GM04503 (cell line): ENCODE data around the gene ADD2.
"Not testable (repeated sequence)": the region's sequence is repeated elsewhere in the genome, so short reads cannot be mapped to it uniquely, and the experiment has no call there.

Experiments
- DNase-seq: peaks from one replicate; pipeline ENCODE4 v3.0.0-alpha.2; 2012; ENCODE audit warnings: low read depth

The ADD2 gene

DNA sequence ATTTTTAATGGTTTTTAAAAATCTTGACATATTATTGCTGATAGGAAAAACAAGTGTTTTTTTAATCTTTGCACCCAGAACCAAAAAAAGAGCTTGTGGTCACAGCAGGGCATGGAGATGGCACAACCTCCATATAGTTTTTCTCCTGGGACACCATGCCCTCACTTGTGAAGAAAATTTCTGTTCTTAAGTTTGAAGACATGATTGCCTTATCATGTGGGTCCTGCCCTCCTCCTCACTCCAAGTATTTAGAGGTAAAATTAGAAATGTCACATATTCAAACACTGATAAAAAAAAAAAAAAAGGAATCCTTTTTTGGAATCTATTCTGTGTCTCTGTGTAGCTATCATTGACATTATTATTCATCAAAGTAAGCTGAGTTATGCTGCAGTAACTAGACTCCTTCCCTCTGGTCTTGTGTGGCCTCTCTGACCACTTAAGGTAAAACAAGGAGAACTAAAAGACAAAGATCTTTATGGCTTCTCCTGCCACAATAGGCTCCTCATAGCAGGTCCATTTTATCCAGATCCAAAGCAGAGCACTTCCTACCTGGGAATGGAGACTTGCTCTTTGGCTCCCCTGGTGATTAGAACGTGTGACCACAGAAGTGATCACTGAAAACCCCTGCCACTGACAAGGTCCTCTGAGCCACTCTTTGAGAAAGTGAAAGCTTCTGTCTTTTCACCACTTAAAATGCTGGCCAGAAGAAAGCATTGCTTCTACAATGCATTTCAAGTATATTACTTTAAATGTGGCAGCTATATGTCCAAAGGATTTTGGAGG, 19.8 kb downstream of the ADD2 start:
- no peak for DNase-seq

DNA sequence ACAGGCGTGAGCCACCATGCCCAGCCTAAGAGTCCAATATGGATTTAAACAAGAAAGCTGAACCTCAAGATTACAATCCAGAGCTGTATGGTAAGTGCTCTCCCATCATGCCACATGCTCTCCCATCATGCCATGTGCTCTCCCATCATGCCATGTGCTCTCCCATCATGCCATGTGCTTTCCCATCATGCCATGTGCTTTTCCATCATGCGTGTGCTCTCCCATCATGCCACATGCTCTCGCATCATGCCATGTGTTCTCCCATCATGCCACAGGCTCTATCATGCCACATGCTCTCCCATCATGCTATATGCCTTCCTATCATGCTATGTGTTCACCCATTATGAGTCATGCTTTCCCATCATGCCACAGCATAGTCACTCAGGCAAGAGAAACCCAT, 20.7 kb downstream of the ADD2 start:
- DNase-seq: no peak

DNA sequence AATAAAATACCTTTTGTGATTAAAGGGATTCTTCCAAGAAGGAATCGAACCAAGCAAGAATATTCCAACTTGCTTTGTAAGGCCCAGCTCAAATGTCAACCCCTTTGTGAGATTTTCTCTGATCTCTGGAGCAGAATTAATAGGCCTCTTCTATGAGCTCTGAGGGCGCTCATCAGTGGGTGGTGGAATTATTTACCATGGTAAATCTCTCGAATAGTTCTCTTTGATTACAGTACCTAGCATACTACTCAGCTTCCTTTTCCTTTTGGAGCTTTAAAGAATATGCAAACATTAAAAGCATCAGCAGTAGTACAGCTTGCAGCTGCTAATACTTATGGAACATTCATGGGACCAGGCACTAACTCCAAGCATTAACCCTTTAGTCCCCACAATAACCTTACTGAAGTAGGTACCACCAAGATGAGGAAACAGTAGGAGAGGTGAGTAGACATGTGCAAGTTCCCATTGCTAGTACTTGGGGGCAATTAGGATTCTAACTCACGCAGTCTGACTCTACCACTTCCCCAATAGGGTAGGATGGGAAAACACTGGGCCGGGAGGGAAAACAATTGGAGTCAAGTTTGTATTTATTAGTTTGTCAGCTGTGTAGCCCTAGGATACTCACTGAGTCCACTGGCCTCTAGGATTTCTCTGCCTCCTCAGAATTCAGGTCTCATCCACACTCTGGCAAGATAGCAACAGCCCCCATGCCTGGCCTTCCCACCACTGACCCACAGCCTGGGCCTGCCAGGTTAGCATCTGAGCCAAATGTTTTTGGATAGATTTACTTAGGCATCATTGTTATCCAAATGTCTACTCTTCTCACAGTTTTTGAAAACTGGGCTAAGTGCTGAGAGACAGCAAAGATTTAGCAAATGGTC, 21.7 kb downstream of the ADD2 start:
- no peak for DNase-seq

DNA sequence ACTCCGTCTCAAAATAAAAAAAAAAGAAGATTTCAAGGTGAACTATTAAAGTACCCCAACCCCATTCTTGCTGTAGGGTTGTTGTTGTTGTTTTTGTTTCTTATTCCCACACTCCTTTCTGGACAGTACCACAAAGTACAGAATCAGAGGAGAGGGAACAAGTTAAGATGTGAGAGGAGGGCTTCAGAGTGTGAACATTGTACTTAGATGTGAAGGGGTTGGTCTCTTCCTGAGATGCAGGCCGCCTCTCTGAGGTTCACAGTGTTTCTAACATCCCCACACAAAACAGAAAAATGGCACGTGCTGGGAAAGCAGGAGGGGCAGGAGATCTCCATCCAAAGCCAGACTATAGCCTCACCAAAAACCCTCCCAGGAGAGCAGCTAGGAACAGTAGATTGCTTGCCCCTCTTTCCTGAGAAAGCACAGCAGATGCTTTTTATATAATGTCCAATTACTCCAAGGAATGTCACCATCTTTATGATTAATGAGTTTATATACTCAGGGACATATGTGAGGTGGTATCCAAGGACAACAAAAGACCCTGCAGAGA, 22.6 kb downstream of the ADD2 start:
- DNase-seq: no peak

DNA sequence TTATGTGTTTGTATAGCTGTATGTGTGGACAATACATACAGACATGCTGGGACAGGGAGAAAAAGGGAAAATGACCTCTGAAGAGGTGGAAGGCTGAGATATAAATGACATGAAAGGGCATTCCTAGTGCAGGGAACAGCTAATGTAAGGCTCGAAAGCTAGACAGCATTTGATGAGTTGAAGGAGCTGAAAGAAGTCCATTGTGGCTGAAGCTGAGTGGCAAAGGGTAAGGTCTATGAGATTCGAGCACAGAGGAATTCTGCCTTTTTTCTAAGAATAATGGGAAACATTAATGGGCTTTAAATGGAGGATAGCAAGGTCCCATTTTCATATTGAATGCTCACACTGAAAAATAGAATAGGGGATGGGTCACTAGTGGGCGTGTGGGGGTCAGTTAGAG, 23.6 kb downstream of the ADD2 start:
- DNase-seq: no peak

DNA sequence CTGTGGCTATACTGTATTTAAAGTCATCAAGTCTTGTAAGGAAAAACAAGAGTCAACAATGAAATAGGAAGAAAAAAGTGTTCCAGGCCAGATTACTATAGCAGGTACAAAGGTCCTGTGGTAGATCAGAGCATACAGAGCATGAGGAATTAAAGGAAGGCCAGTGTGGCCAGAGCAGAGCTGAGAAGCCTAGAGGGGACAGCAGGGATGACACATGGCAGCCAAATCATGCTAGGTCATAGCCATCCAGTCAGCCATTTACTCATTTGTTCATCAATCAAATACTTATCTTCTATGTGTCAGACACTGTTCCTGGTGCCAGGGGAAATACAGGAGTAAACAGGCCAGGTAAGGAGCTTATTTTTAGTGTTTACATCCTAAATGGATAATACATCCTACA, 24.3 kb downstream of the ADD2 start:
- DNase-seq: no peak

DNA sequence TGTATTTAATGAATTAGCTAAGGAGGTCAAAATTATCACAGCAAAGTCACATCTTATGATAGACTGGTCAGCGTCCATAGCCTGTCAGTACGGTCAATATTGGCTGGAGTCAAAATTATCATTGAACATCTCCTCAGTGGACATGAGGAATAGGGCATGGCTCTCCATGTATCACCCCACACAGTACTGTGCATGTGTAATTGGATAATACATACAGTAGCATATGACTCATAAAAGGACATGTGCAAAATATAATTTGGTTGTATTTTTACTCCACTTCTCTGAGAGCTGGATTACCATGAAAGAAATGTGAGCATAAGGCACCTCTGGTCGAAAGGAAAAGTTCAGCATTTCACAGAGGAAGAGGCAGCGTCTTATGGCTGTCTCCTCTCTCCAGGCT, 24.9 kb downstream of the ADD2 start:
- no peak for DNase-seq

DNA sequence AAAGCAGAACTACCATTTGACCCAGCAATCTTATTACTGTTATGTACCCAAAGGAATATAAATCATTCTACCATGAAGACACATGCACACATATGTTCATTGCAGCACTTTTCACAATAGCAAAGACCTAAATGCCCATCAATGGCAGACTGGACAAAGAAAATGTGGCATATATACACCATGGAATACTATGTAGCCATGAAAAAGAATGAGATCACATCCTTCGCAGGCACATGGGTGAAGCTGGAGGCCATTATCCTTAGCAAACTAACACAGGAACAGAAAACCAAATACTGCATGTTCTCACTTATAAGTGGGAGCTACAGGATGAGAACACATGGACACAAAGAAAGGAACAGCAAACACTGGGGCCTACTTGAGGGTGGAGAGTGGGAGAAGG, 28.5 kb downstream of the ADD2 start:
- DNase-seq: not testable (repeated sequence)

DNA sequence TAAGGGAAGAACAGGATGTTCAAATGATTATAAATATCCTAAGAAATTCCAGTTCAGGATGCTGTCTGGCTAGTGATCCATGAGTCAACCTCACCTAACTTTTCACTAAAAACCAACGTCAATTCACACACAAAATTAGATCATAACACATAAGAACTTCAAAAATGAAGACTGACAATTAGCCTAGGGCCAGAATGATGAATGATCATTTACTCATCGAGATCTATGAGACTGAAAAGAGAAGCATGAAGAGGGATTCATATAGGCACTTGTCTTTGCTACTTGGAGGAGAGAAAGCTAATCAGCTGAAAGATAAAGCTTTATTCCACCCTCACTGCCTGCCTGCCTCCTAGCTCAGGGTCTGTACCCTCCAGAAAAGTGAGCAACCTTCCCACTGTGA, 29.8 kb downstream of the ADD2 start:
- no peak for DNase-seq

DNA sequence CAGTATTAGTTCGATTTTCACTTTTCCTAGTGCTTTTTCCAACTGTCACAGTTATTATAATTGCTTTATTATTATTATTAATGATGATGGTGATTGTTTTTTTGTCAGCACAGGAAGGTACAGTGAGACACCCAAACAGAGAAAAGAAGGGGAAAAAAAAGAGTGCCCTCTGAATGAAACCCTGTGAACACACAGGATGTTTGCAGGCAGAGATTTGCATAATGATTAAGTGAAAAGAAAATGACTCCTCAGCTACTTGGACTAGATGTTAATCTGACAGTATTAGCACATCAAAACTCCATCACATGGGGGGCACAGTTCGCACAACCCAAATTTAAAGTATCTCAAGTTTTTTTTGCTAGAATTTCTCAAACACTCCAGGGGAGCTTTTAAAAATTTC, 32.9 kb downstream of the ADD2 start:
- DNase-seq: no peak

DNA sequence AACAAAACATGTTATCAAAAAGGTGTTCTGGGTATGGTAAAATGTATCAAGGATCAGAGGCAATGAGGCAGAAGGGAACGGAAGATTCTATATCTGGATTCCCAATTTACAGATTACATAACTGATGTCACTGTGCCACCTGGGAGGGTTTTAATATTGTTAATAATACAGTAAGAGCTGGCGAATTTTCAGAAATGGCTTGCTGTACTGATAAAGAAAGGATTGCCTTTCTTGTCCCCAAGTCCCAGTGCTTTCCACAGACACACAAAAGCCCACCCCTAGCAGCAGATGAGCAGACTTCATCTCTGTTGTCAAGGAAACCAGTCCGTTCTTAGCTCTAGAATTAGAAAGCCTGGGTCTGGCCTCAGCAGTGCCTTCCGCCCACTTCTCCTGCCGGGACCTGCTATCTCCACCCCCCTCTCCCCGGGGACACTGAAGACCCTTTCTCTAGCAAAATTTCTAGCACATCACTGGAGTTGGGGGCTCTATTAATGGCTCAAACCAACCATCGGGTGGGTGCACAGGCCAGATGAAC, 34.3 kb downstream of the ADD2 start:
- DNase-seq: no peak

DNA sequence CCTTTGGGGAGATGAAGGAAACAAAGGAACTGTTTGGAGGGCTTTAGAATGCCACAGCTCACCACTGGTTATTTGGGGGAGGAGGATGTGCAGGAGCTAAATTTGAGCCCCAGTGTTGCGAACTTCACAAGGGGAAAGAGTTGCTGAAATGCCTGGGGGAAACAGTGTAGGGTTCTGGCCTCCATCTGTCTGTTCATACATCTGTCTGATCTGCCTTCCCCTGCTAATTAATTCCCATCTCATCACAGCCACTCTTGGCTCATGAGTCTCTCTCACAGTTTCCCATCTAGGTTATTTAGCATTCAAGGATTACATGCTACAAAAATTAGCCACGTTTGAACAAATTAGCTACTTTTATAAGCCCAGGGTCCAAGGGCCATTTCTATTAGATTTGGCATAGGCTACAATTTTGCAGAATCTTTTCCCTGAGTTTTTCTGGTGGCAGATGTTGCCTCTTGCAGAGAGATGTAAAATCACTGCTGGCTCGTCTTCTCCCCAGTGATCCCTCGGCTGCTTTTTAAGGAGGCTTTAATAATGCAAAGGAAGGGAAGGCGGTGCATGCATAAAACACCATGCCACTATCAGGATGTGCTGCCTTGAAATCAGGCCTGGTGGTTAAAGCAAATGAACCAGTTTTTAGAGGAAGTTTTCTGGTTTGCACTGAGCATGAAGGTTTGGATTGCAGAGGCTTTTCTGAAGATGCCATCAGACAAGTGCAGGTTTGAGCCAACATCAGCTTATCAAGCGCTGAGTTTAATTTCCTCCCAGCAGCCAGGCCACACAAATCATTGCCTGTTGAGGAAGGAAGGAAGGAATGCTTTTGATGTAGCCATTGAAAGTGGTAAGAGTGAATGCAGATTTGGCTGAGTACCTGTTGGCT, 35.0 kb downstream of the ADD2 start:
- no peak for DNase-seq

DNA sequence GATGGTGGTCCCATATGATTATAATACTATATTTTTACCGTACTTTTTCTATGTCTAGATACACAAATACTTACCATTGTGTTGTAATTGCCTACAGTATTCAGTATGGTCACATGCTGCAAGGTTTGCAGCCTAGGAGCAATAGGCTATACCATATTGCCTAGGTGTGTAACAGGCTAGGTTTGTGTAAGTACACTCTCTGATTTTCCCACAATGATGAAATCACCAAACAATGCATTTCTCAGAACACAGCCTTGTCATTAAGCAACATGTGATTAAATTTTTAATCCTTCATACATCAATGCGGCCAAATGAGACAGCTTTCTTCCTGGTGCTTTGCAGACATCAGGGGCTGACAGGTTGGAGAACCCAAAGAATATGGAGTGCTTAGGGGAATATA, 37.3 kb downstream of the ADD2 start:
- no peak for DNase-seq

DNA sequence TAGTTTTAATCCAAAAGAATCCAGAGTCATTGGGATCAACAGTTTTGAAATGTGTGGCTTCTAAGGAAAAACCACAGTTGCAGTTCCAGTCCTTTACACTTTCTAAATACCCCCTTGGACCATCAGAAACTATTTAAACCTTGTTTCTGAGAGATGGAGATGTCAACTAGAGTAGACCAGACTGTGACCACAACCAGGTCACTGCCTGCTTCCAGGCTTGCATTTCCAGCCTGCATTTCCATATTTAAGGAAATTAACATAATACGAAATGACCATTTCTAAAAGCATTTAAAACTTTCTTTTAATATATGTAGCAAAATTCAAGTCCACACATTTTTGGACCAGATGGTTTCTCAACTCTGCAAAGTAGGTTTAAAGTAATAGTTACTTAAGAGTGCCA, 38.4 kb downstream of the ADD2 start:
- no peak for DNase-seq

DNA sequence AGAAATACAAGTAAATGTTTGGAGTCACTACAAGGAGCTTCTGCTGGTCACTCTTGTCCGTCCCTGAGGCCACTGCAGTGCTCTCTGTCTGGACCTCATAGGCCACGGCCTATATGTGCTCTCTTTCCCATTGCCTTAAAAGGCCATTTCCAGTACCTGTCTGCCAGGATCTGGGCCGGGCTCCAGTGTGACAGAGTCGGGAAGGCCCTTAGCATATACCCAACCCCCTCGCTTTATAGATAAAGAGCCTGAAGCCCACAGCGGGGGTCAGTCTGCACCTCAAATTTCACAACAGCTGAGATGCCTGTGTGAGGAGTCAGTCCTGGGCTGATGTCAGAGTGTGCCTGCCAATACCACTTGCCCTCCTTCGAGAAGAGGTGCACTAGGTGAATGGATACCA, 39.9 kb downstream of the ADD2 start:
- DNase-seq: no peak

DNA sequence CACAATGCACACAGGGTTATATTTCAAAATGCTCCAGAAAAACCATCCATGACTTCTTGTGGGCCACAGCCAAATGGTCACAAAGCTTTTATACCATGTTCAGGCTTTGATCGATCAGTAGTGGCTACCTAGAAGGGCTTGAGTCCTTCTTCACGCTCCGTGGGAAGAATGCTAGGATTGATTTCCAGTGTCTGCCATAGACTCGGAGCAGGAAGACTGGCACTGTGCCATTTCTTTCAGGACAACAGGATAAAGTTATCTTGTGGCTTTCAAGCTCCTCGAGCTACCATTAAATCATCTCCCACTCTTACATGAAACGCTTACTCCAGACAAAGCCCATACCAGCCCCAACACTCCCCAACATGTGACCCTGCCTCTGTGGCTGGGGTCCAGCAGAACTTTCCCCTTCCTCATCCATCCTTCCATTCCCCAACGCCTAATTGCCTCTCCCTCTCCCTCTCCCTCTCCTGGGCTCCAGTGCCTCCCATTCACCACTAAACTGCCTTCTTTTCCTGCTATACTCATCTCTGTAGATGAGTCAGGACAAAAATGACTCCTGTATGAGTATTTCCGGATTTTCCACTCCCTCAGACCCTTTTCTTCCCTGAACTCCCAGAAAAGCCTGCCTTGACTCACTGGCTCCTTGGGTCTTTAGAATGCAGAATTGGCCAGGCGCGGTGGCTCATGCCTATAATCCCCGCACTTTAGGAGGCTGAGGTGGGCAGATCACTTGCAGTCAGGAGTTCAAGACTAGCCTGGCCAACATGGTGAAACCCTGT, 40.9 kb downstream of the ADD2 start:
- DNase-seq: no peak

DNA sequence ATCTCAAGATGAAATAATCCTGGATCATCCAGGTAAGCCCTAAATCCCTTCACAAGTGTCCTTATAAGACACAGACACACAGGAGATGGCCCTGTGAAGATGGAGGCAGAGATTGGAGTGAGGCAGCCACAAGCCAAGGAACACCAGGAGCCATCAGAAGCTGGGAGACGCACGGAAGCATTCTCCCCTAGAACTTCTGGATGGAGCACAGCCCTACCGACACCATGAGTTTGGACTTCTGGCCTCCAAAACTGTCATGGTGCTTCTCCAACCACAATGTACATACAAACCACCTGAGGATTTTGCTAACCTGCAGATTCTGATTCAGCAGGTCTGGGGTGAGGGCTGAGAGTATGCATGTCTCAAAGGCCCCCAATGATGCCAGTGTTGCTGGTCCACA, 42.5 kb downstream of the ADD2 start:
- no peak for DNase-seq

DNA sequence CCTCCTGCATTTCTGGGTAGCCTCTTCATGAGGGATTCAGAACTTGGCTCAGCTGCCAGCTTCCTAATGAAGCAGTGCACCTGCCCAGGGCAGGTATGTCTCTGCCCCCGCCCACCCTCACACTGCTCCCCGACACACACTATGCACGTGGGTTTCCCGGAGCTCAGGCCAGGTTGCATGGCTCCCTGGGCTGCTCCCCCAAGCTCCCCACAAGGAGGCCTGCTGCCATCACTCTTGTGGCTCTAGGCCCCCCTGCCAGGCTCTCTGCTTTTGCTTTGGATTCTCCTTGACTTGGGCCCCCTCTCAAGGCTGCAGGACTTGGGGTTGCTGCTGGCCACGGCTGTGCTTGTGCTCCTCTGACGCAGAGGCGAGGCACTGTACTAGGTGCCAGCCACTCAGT, 43.6 kb downstream of the ADD2 start:
- no peak for DNase-seq

DNA sequence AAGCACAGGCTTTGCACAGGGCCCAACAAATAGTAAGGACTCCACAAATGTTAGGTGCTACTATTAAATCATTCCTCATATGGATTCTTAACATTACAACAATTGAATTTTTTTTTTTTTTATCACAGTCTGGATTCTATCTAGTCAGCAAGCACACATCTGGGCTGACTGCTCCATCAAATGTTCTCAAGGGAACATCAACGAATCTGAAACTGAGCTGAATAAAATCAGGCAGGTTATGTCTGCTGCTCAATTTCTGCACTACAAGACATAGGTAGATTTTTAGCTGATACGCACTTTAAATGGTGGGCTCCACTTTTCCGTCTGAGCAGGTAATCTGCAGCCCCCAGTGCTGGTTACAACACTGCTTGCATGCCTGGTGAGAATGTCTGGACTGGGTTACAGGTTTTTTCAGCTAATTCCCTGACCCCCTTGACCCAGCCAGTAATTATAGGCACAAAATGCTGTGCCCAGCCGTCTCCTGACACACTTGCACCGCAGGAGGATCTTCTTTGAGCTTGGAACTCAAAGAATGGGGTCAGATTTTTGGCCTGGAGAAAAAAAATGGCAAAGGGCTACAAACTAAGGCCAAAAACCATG, 44.6 kb downstream of the ADD2 start:
- no peak for DNase-seq

DNA sequence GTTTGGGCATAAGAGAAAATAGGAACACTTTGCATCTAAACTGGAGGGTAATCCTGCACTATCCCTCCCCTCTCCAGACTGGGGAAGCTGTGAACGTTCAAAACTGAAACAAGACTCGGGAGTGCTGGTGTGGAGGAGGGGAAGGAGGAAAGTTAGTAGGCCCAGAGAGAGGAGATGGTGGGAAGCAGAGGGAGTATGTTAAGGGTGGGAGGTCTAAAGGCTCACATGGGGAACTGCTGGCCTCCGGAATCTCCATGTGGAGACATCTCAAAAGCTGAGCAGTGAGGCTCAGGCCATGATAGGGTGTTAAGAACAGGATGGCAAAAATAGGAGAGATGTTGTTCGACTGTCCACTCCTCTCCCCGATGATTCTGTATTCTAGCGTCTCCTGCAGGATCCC, 47.9 kb downstream of the ADD2 start:
- DNase-seq: no peak

DNA sequence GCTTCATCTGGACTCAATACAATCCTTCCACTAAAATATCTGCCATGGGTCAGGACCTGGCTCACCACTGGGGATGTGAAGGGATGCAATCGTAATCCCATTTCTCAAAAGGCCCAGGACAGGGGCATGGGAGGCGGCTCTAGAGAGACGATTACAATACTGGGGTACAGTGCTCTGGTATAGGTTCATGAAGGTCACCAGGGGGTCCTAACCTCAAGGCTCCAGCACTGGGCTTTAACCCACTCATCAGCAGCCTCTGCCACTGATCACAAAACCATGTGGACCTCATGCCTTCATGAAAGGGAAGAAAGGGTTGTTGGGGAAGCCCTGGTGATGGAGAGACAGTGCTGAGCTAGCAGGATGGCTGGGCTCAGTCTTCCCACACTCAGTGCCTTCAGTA, 48.8 kb downstream of the ADD2 start:
- no peak for DNase-seq
